GM19455 (cell line): ENCODE results near the gene DYNLT3.

Experiments used
- ATAC-seq: cut with Tn5 transposase; IDR thresholded peaks from one replicate; pipeline ENCODE4 v1.9.1; 2021; ENCODE audit not compliant: unreplicated experiment

DYNLT3 gene

GRCh38 chrX:37846934-37847732 is at the start of gene DYNLT3:
Gene DYNLT3 (minus strand): TSS chrX:37847571. CDS start chrX:37847510, 61 bp downstream.
- peak; percentile 99 for ATAC-seq

- ATAC-seq = no peak
These were observed 49.1 kb upstream of the DYNLT3 start for GRCh38 chrX:37896511-37896890.

DNA sequence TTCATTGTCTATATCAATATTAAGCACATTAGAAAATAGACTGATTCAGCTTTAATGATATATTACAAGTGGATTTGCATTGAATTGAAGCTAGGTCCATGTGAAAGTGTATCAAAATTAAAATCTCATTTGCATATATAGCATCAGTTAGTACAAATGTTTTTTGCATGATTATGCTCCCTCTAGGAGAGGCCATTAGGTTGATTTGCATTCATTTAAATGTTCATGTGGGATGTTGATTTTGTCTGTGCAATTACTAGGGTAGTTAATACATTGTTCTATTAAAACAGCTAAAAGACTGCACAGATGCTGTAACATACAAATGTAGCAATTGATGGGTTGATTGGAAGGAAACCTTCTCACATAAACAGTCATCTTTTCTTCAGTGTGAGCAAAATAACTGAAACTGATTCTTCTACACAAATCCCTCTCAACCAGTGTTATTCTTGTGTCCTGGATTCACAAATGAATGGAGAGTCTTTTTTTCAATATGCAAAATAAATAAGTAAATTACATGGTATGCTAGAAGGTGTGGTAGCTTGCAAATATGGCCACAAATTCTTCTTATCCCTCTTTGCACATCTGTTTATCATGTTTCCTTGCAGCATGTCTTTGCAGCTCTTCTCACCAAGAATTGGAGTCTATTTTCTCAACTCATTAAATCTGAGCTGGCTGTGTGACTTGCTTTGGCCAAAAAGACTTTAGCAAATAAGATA is 48.6 kb upstream of the DYNLT3 start:
- no peak for ATAC-seq

DNA sequence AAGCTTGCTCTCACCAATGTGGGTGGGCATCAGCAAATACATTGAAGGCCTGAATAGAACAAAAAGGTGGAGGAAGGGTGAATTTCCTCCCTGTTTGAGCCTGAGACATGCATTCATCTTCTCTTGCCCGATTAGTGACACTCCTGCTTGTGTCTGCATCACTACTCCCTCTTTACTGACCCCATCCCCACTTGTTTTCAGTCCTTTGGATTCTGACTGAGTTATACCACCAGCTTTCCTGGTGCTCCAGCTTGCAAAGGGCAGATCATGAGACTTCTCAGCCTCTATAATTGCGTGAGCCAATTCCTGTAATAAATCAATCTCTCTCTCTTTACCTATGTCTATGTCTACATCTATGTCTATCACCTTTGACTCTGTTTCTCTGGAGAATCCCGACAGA is 47.4 kb upstream of the DYNLT3 start:
- ATAC-seq = no peak

GRCh38 chrX:37888010-37888409 is 40.6 kb upstream of the DYNLT3 start:
- ATAC-seq = no peak

GRCh38 chrX:37887347-37887746 is 40.0 kb upstream of the DYNLT3 start:
- ATAC-seq = no peak

GRCh38 chrX:37883196-37883595 is 35.8 kb upstream of the DYNLT3 start:
- ATAC-seq = no peak

GRCh38 chrX:37879692-37880091 is 32.3 kb upstream of the DYNLT3 start:
- ATAC-seq = no peak

- ATAC-seq = no peak
These were observed 29.3 kb upstream of the DYNLT3 start for GRCh38 chrX:37876716-37877115.

GRCh38 chrX:37875675-37876074 is 28.3 kb upstream of the DYNLT3 start:
- no peak for ATAC-seq

DNA sequence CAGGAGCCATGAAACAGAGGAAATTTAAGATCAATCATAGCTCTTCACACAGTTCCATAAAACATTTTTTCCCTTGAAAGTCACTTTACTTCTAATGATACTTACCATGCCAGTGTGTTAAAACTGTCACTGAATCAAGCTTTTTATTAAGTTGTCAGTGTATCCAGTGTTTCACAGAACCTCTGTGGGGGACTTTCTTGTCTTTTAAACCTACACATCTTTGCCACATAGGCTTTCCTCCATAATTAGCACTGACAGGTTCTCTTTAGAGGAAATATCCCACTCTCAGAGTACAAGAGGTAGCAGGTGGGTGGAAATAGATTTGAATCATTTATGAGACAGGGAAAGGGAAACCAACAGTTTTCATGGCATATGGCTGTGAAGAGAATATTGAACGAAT is 25.8 kb upstream of the DYNLT3 start:
- ATAC-seq = no peak

DNA sequence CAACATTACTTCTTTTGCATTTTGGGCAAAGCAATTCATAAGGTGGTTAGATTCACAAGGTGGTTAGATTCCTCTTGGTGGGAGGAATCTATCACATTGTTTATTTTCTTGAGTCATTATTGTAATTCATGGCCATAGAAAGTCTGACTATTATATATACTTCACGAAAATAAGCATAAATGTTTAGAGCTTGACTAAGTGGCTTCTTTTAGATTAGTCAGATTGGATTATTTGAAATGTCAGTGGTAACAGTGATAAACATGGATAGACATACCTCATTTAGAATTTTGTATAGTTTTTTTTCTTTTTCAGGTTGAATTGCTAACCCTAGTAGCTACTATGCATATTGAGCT is 24.9 kb upstream of the DYNLT3 start:
- ATAC-seq = no peak

DNA sequence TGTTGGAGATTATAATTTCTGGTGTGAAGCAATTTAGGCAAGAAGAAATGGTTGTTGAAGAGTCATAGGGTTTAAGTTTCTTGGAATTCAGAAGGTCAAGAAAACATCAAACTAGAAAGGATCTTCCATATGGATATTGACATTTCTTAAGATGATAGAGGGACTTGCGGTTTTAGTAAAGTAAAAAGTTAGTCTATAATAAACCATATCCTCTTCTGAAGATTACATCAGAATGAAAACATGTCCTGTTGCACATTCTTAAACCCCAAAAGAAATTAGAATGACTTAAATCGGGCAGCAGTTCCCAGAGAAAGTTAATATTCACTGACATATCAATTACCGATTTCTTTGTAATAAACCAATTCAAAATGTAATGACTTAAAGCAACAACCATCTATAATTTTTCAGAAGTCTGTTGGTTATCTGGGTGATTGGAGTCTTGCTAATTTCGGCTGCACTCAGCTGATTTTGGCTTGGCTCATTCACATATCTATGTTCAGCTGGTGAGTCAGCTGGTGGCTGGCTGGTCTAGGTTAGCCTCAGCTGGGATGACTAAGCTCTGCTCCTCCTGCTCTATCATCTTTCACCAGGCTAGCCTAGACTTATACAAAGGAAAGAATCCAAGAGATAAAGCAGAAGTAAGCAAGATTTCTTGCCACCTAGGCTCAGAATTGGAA is 24.4 kb upstream of the DYNLT3 start:
- ATAC-seq = no peak

DNA sequence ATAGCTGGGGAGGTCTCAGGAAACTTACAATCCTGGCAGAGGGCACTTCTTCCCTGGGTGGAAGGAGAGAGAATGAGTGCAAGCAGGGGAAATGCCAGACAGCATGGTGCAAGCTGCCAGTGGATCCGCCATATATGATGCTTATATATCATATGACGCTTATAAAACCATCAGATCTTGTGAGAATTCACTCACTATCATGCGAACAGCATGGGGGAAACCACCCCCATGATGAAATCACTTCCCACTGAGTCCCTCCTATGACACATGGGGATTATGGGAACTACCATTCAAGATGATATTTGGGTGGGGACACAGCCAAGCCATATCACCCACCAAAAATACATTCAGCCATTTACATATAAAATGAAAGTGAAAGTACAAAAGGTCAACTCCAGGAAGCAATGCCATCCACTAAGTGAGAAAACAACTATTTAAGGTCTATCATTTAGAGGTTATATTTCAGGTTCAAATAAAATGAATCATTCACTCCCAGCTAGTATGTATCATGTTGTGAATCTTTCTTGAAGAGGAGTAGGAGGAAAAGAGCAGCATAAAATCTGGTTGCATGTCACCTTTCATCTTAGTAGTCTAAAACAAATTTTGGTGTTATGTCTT is 20.3 kb upstream of the DYNLT3 start:
- ATAC-seq = no peak

GRCh38 chrX:37863728-37864127 is 16.4 kb upstream of the DYNLT3 start:
- ATAC-seq = no peak

GRCh38 chrX:37862851-37863250 is 15.5 kb upstream of the DYNLT3 start:
- ATAC-seq = no peak

- ATAC-seq = no peak
These were observed 13.3 kb upstream of the DYNLT3 start for GRCh38 chrX:37860721-37861120.

DNA sequence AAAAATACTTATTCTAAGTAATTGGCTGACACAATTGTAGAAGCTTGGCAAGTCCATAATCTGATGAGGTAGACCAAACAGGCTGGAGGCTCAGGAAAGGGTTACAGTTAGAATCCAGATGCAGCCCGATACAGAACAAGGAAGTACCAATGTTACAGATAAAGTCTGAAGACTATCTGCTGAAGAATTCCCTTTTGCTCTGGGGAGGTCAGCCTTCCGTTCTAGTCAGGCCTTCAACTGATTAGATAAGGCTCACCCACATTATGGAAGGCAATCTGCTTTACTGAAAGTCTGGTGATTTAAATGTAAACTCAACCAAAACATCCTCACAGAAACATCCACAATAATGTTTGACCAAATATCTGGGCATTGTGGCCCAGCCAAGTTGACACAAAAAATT is 7.4 kb upstream of the DYNLT3 start:
- no peak for ATAC-seq

GRCh38 chrX:37854148-37854547 is 6.8 kb upstream of the DYNLT3 start:
- ATAC-seq = no peak

DNA sequence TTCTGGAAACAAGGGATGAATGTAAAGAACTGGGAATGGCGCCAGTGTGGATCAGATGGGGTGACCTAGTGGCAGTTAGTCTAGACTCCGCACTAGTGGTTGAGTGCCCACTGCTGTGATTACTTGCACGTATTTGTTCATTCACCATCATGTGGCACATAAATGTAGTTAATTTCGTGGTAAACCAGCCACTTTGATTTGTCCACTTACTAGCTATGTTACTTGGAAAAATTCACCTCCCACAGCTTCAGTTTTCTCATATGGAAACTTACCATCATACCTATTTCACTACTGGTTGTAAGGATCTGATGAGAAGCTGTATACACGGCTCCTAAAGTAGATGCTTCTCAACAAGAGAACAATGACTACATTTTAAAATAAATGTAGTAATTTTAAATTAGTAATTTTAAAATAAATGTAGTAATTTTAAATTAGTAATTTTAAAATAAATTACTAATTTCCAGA is 394 bp upstream of the DYNLT3 start:
- peak; percentile 5 for ATAC-seq

- ATAC-seq = no peak
These were observed 825 bp downstream of the DYNLT3 start for GRCh38 chrX:37846558-37846933.

DNA sequence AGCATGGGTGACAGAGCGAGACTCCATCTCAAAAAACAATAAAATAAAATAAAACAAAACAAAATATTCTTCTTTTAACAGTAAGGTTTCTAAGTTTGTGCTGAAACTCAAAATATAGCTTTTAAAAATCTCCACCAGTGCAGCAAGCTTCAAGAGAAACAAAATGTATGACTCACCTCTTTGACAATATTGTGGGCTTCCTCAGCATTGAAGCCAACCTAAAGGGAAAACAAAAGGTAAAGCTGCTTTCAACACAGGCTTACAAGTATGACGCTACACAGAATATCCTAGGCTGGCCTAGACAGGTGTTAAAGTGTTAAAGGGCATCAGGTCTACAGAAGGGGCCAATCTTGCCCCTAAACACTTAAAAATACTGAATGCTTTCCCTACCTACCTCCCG is 1.2 kb downstream of the DYNLT3 start:
- ATAC-seq = no peak
